ENCODE results near the gene IL26.
A peak's percentile ranks its signal among the peaks of the same experiment; 100 is the strongest.

IL26 gene

GRCh38 chr12:68236421-68237059 lies 10.9 kb upstream of the IL26 start:
- DNase-seq (ENCODE audit: low read depth in 1 of 2, low spot score in 1 of 2) = no peak
- no peak overlapping the region for H3K27ac ChIP-seq (replicated peaks)
- H3K4me3 ChIP-seq (replicated peaks; ENCODE audit: insufficient read depth, low read length) = peak overlapping the region; percentile 15
- H3K27me3 ChIP-seq (ENCODE audit: insufficient read depth, poor library complexity, severe bottlenecking) = no peaks in the 10 kb centered on the region
- no peak for TF ChIP-seq SPI1 (IDR thresholded peaks at IDR 0.05; ENCODE audit: borderline replicate concordance, low read depth)
- TF ChIP-seq REST (IDR thresholded peaks at IDR 0.05; ENCODE audit: insufficient replicate concordance, low read depth) = no peak

- no peak for TF ChIP-seq SPI1 (IDR thresholded peaks at IDR 0.05; ENCODE audit: borderline replicate concordance, low read depth)
- DNase-seq (ENCODE audit: low read depth in 1 of 2, low spot score in 1 of 2) = no peak
- no peak overlapping the region for H3K27ac ChIP-seq (replicated peaks)
- H3K27me3 ChIP-seq (ENCODE audit: insufficient read depth, poor library complexity, severe bottlenecking) = no peaks in the 10 kb centered on the region
- no peak overlapping the region for H3K4me3 ChIP-seq (replicated peaks; ENCODE audit: insufficient read depth, low read length)
Observed at GRCh38 chr12:68235576-68235975, 10.0 kb upstream of the IL26 start.

GRCh38 chr12:68234140-68234539 lies 8.5 kb upstream of the IL26 start:
- TF ChIP-seq REST (IDR thresholded peaks at IDR 0.05; ENCODE audit: insufficient replicate concordance, low read depth) (no peak), GABPA (IDR thresholded peaks at IDR 0.05; ENCODE audit: low read depth) (no peak), SPI1 (IDR thresholded peaks at IDR 0.05; ENCODE audit: borderline replicate concordance, low read depth) (no peak), CTCF (IDR thresholded peaks at IDR 0.05; ENCODE audit: insufficient read depth, low read length) (no peak)
- DNase-seq (ENCODE audit: low read depth in 1 of 2, low spot score in 1 of 2) = no peak
- Histone ChIP-seq H3K27ac (replicated peaks) (no peak overlapping the region), H3K4me3 (replicated peaks; ENCODE audit: insufficient read depth, low read length) (no peak overlapping the region), H3K27me3 (ENCODE audit: insufficient read depth, poor library complexity, severe bottlenecking) (no peaks in the 10 kb centered on the region)

- TF ChIP-seq GABPA (IDR thresholded peaks at IDR 0.05; ENCODE audit: low read depth) (no peak), POLR2AphosphoS5 (IDR thresholded peaks at IDR 0.05; ENCODE audit: low read depth) (no peak), REST (IDR thresholded peaks at IDR 0.05; ENCODE audit: insufficient replicate concordance, low read depth) (no peak), CTCF (IDR thresholded peaks at IDR 0.05; ENCODE audit: insufficient read depth, low read length) (no peak), SPI1 (IDR thresholded peaks at IDR 0.05; ENCODE audit: borderline replicate concordance, low read depth) (no peak)
- Histone ChIP-seq H3K27me3 (ENCODE audit: insufficient read depth, poor library complexity, severe bottlenecking) (no peaks in the 10 kb centered on the region), H3K4me3 (replicated peaks; ENCODE audit: insufficient read depth, low read length) (no peak overlapping the region), H3K27ac (replicated peaks) (no peak overlapping the region)
- no peak for DNase-seq (ENCODE audit: low read depth in 1 of 2, low spot score in 1 of 2)
Observed at GRCh38 chr12:68233498-68233897, 7.9 kb upstream of the IL26 start.

Data from HL-60 (cell line).